ENCODE results near the gene HIBCH. TPM values are rescaled to one million over a fixed set of nuclear protein-coding genes. Genes with fewer than 3 reads are reported as not detected.

HIBCH gene
- total and polyA plus RNA-seq, 2 of the 13 experiments (the other 11 are each of a cell fraction or from before 2014, with no cell fraction given), result 18.8 to 49.5 TPM

DNA sequence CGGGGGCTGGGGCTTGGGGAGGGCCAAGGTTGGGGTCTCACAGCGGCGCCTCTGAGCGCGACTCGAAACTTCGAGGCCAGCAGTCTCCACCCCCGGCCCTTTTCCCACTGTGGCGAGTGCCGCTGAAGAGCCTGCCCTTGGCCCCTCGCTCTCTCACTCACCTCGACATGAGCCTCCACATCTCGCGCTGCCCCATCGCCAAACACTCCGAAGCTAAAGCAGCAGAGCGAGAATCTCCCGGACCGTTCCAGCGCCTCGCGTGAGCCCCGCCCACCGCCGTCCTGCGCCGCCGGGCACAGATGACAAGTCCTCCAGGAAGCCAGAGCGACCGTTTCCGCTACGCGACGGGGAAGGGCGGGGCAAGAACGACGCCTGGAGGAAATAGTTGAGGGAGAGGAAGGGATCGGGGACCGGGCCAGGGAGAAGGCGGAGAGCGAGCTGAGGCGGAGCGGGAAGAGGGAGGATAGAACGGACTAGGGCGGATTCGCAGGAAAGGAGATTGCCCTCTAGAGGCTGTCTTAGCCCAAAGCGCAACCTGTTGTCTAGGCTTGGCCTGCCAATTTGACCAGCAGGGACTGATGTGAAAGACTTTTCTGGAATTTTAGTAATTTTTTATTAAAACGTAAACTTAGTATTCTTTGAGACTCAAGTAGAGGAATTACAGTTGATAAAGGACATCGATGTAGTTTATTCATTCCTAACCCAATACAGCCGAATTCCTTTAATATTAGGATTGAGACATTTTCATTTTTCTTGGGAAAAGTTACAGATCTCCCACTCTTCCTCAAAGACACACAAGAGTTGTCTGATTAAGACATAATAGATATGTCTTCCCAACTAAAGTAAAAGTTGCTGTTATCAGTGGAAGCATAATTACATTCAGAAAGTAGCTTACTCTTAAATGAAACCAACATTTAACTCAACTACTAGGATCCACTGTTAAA lies at the start of gene HIBCH (continued):
- TF ChIP-seq KLF11 (CRISPR knock-in tag; IDR thresholded peaks at IDR 0.05), result peak; percentile 89
- TF ChIP-seq STAT5B (CRISPR knock-in tag; IDR thresholded peaks at IDR 0.05), result 0 out of 2 replicates have a peak, but pooled peaks have one; percentile 73
- TF ChIP-seq ZNF776 (CRISPR knock-in tag; IDR thresholded peaks at IDR 0.05), result peak; percentile 87
- TF ChIP-seq HNRNPL (IDR thresholded peaks at IDR 0.05; ENCODE audit: low read depth, low read length), result no peak
- peak; percentile 93 for TF ChIP-seq CREM (IDR thresholded peaks at IDR 0.05)
- TF ChIP-seq CREM (CRISPR knock-in tag; IDR thresholded peaks at IDR 0.05), result no peak
- TF ChIP-seq SOX6 (IDR thresholded peaks at IDR 0.05), result no peak
- TF ChIP-seq SOX6 (CRISPR knock-in tag; IDR thresholded peaks at IDR 0.05), result peak; percentile 89
- TF ChIP-seq EEA1 (CRISPR knock-in tag; IDR thresholded peaks at IDR 0.05; ENCODE audit: borderline replicate concordance), result no peak; the same call in 1 of the 2 replicates
- no peak for TF ChIP-seq HMGA1 (CRISPR knock-in tag; conservative IDR thresholded peaks at IDR 0.05)
- peak; percentile 96 for TF ChIP-seq KDM5B (CRISPR knock-in tag; IDR thresholded peaks at IDR 0.05; ENCODE audit: borderline replicate concordance)
- no peak for TF ChIP-seq ZNF225 (CRISPR knock-in tag; IDR thresholded peaks at IDR 0.05)
- TF ChIP-seq, protein P1, sequence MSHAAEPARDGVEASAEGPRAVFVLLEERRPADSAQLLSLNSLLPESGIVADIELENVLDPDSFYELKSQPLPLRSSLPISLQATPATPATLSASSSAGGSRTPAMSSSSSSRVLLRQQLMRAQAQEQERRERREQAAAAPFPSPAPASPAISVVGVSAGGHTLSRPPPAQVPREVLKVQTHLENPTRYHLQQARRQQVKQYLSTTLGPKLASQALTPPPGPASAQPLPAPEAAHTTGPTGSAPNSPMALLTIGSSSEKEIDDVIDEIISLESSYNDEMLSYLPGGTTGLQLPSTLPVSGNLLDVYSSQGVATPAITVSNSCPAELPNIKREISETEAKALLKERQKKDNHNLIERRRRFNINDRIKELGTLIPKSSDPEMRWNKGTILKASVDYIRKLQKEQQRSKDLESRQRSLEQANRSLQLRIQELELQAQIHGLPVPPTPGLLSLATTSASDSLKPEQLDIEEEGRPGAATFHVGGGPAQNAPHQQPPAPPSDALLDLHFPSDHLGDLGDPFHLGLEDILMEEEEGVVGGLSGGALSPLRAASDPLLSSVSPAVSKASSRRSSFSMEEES (CRISPR knock-in tag; IDR thresholded peaks at IDR 0.05), result peak; percentile 78
- peak; percentile 67; the same call in 1 of the 2 replicates for TF ChIP-seq ZFX (CRISPR knock-in tag; IDR thresholded peaks at IDR 0.05; ENCODE audit: low read depth)
- peak; percentile 93; the same call in 1 of the 2 replicates for TF ChIP-seq RARG (CRISPR knock-in tag; IDR thresholded peaks at IDR 0.05; ENCODE audit: low read depth)
- no peak for TF ChIP-seq ZNF251 (CRISPR knock-in tag; IDR thresholded peaks at IDR 0.05)
- TF ChIP-seq, protein P2, sequence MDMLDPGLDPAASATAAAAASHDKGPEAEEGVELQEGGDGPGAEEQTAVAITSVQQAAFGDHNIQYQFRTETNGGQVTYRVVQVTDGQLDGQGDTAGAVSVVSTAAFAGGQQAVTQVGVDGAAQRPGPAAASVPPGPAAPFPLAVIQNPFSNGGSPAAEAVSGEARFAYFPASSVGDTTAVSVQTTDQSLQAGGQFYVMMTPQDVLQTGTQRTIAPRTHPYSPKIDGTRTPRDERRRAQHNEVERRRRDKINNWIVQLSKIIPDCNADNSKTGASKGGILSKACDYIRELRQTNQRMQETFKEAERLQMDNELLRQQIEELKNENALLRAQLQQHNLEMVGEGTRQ (IDR thresholded peaks at IDR 0.05; ENCODE audit: low read depth, low read length), result no peak
- TF ChIP-seq, protein P2 (CRISPR knock-in tag; IDR thresholded peaks at IDR 0.05; ENCODE audit: borderline replicate concordance), result no peak
- TF ChIP-seq, protein P3, sequence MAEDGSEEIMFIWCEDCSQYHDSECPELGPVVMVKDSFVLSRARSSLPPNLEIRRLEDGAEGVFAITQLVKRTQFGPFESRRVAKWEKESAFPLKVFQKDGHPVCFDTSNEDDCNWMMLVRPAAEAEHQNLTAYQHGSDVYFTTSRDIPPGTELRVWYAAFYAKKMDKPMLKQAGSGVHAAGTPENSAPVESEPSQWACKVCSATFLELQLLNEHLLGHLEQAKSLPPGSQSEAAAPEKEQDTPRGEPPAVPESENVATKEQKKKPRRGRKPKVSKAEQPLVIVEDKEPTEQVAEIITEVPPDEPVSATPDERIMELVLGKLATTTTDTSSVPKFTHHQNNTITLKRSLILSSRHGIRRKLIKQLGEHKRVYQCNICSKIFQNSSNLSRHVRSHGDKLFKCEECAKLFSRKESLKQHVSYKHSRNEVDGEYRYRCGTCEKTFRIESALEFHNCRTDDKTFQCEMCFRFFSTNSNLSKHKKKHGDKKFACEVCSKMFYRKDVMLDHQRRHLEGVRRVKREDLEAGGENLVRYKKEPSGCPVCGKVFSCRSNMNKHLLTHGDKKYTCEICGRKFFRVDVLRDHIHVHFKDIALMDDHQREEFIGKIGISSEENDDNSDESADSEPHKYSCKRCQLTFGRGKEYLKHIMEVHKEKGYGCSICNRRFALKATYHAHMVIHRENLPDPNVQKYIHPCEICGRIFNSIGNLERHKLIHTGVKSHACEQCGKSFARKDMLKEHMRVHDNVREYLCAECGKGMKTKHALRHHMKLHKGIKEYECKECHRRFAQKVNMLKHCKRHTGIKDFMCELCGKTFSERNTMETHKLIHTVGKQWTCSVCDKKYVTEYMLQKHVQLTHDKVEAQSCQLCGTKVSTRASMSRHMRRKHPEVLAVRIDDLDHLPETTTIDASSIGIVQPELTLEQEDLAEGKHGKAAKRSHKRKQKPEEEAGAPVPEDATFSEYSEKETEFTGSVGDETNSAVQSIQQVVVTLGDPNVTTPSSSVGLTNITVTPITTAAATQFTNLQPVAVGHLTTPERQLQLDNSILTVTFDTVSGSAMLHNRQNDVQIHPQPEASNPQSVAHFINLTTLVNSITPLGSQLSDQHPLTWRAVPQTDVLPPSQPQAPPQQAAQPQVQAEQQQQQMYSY (CRISPR knock-in tag; IDR thresholded peaks at IDR 0.05), result peak; percentile 70; the same call in 1 of the 2 replicates
- TF ChIP-seq GTF3A (CRISPR knock-in tag; conservative IDR thresholded peaks at IDR 0.05), result 0 out of 2 replicates have a peak, but pooled peaks have one; percentile 81
- TF ChIP-seq, protein P4, sequence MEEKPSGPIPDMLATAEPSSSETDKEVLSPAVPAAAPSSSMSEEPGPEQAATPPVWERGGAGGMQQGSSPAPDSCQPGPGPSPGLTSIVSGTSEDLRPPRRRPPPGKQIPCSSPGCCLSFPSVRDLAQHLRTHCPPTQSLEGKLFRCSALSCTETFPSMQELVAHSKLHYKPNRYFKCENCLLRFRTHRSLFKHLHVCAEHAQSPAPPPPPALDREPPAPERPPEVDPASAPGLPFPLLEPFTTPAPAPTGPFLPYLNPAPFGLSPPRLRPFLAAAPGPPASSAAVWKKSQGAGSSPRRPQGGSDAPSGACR (CRISPR knock-in tag; IDR thresholded peaks at IDR 0.05), result peak; percentile 97; the same call in 1 of the 2 replicates
- TF ChIP-seq ZNF781 (CRISPR knock-in tag; IDR thresholded peaks at IDR 0.05; ENCODE audit: borderline replicate concordance, not compliant biosample characterization), result peak; percentile 76
